ENCODE results near the gene SH3BP1.

- TF ChIP-seq GATA2 (IDR thresholded peaks at IDR 0.05; ENCODE audit: low read depth, low read length) (no peak), GATA3 (IDR thresholded peaks at IDR 0.05; ENCODE audit: low read depth, low read length) (no peak)
Measured at GRCh38 chr22:37647317-37647716, 7.8 kb downstream of the SH3BP1 start.
